GM08714 (cell line): ENCODE measurements around the gene TMEM212.
A peak's percentile ranks its signal among the peaks of the same experiment; 100 is the strongest.
"Not testable (repeated sequence)": the region's sequence is repeated elsewhere in the genome, so short reads cannot be mapped to it uniquely, and the experiment has no call there.

Source experiments
- H3K4me3 ChIP-seq: fragments of 200-500 bp; sonication (Bioruptor generic); 2 replicates; pipeline ENCODE4 v1.5.1; 2014; ENCODE audit warnings: mild to moderate bottlenecking, low read length, inconsistent platforms
- ZNF274 ChIP-seq: IDR thresholded peaks from 2 replicates; pipeline ENCODE4 v1.6.1; 2012; ENCODE audit warnings: mild to moderate bottlenecking, low read depth, low read length

TMEM212 gene

DNA sequence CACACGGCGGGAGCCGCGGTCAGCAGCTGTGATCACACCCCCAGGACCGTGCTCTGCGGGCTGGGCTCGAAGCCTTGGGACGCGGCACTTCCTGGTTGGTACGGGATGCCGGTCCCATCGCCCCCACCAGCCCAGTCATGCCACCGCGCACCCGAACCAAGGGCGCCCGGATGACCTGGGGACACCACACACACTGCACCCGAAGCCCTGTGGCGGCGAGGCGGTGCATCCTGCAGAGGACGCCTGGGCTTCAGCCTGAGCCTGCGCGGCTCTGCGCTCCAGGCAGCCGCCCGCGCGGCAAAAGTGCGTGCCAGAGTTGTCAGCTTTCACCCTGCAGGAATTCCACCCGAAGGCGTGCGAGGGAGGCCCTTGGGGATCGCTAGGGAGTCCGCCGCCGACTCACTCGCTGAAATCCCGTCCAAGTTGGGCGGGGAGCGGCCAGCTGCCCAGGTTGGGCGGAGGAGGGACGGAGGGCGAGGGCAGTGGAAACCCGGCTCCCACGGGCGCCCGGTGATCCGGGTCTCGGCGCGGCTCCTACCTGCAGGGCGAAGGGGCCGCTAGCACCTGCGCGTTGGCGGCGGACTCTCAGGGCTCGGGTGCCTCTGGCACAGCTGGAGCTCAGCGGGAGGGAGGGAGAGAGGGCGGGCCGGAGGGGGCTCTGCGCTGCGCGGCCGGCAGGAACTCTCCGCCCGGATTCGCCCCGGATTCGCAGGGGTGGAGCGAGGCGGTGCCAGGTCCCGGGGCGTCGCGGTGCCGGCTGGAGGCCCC lies 33.1 kb upstream of the TMEM212 start, which contains the start of gene PLD1:
Gene PLD1 (minus strand): TSS at position 623 of the 768 bp plus-strand sequence. CDS start 72,432 bp downstream, outside the sequence.
- H3K4me3 ChIP-seq: peak within 1 kb of the TSS; percentile 82
- no peak for TF ChIP-seq ZNF274

DNA sequence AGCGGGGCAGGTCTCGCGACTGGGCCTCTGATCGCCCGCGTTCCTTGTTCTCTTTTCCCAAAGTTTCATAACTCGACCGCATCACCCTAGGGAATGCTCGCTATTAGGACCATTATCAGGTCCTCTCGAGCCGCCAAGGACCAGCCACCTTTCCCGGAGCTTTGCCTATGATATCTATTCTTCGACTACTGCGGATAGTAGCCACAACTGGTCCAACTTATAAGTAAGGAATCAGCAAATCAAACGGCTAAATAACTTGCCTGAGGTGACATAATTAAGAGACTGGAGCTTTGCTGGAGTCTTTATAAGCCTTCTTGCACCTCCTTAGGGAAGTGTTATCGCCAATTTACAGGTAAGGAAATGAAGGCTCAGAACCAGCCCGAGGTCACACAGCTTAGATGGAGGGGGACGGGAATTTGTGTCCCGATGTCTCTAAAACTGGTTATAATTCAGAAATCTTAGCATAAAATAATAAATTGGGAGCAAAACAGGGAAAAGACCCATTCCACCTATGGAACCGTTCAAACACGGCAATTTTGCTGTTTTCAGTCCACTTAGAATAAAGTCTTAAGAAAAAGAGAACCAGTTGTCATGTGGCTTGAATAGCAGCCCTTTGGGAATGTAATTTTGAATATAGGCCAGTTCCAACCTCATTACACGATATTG lies 32.4 kb upstream of the TMEM212 start:
- H3K4me3 ChIP-seq: peak overlapping the region; percentile 82
- TF ChIP-seq ZNF274: no peak

GRCh38 chr3:171811295-171811912 lies 31.7 kb upstream of the TMEM212 start:
- TF ChIP-seq ZNF274: no peak
- H3K4me3 ChIP-seq: peak overlapping the region; percentile 82

GRCh38 chr3:171811913-171812335 lies 31.2 kb upstream of the TMEM212 start:
- no peak overlapping the region for H3K4me3 ChIP-seq
- no peak for TF ChIP-seq ZNF274

DNA sequence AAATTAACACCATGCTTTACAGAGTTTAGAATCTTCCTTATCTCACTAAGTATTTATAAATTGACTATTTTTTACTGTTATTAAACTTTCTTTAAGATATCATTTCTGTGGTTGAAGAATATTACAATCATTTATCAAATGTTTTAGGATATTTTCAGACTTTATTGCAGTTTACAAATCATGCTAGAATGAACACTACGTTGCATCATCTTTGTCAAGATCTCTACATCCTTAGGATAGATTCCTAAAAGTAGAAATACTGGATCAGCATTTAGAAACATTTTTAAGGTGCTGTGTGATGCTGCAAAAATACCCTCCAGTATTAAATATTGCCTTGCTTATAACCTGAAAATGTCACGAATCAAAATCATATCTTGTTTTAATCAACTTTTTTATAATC lies 30.3 kb upstream of the TMEM212 start:
- TF ChIP-seq ZNF274: no peak
- H3K4me3 ChIP-seq: no peak overlapping the region

DNA sequence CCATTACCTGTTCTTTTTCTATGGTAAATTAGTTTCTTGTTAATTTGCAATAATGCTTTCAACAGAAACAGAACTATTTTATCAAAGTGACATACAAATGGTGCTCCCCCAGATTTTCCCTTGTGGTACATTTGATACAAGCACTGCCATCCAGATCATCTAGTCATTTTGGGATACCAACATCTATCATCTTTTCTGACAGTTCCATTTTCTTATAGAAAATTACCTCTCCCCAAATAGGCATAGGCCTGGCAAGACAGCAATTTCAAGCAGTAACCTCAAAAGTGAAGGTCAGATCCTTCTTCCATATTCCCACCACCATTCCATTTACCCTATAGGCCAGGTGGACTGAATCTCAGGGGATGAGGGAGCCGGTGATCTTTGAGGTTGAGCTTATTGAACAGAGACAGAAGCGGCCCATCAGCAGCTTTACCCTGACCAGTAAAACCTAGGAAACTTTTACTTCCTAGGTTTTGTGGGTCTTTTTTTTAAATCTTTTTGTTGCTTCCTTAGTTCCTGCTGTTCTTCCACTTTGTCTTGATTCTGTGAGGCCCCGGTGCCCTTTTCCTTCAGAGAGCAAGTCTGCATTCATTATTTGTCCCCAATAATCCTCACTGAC lies 29.8 kb upstream of the TMEM212 start:
- TF ChIP-seq ZNF274: no peak
- H3K4me3 ChIP-seq: peak overlapping the region; percentile 6; the same call in 1 of the 2 replicates

DNA sequence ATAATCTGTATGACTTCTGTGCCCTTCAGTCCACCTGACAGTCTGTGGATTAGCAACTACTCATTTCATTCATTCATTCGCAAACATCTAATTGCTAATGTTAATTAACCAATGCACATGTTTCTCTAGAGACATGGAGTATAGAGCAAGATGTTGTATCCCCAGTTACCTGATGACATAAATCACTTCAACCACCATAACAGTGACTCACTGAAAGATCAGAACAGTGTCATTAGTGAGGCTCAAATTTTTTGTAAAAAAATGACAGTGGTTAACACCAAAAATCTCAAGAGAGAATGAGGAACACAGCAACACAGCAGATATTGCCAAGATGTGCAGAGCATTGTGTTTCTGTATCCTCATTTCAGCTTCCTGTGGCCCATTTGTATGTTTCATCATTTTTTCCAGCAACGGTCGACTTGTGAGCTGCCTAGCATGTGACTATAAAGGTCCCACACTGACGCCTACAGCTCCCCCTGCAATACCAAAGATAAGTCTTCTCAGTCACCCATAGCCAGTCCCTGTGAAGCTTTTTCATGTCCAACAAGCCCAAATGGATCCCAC lies 29.2 kb upstream of the TMEM212 start:
- no peak for TF ChIP-seq ZNF274
- no peak overlapping the region for H3K4me3 ChIP-seq

- H3K4me3 ChIP-seq: not testable (repeated sequence)
Observed at GRCh38 chr3:171814662-171815061, 28.5 kb upstream of the TMEM212 start.

- no peak overlapping the region for H3K4me3 ChIP-seq
- TF ChIP-seq ZNF274: no peak
Observed at GRCh38 chr3:171815973-171816595, 27.1 kb upstream of the TMEM212 start.

- H3K4me3 ChIP-seq: no peak overlapping the region
- no peak for TF ChIP-seq ZNF274
Observed at GRCh38 chr3:171817074-171817800, 25.9 kb upstream of the TMEM212 start.

DNA sequence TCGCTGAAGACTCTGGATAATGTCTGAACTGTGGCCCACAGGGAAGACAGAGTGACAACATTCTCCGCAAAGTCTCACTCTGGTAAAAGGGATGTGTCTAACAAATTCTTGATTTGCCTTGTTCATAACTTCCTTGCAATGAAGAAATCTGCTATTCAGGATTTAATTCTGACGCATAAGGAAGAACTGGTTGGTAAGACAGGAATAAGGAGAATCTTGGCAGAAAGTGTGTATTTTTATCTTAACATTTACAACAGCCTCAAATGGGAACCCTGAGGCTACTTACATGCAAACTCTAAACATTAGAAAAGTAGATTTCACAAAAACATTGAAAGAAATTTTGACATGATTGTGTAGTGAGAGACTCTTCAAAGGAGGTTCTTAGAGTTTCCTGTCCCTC lies 22.1 kb upstream of the TMEM212 start:
- no peak overlapping the region for H3K4me3 ChIP-seq
- TF ChIP-seq ZNF274: no peak

- peak overlapping the region; percentile 38; the same call in 1 of the 2 replicates for H3K4me3 ChIP-seq
Observed at GRCh38 chr3:171821778-171822358, 21.3 kb upstream of the TMEM212 start.

More at GRCh38 chr3:171821778-171822358, 21.3 kb upstream of the TMEM212 start:
- no peak for TF ChIP-seq ZNF274
